Measurements from ENCODE around the gene PLLP. TPM values are rescaled to one million over a fixed set of nuclear protein-coding genes. Genes with fewer than 3 reads are reported as not detected.

The PLLP gene
- total RNA-seq: under 1 TPM in 1 of 2 donors, not detected in 1; 0.67 TPM

GRCh38 chr16:57284209-57284951 is at the start of gene PLLP:
PLLP (minus strand) TSS chr16:57284672; CDS start chr16:57284540, 132 bp downstream.
- Mint-ChIP-seq H3K27ac (no peak within 1 kb of the TSS), H3K27me3 (peaks cover 27 to 39% of the 10 kb centered on the region in 2 donors), H3K9me3 (no peaks in the 10 kb centered on the region), H3K36me3 (no peaks in the 10 kb centered on the region), H3K4me3 (peak within 1 kb of the TSS; percentile 63), H3K4me1 (ENCODE audit: low read depth in 2 of 2) (peaks cover 0 to 6% of the 10 kb centered on the region in 2 donors)
- DNase-seq (ENCODE audit: low spot score) (peak; percentile 73), ATAC-seq (peak; percentile 59 to 75)

DNA sequence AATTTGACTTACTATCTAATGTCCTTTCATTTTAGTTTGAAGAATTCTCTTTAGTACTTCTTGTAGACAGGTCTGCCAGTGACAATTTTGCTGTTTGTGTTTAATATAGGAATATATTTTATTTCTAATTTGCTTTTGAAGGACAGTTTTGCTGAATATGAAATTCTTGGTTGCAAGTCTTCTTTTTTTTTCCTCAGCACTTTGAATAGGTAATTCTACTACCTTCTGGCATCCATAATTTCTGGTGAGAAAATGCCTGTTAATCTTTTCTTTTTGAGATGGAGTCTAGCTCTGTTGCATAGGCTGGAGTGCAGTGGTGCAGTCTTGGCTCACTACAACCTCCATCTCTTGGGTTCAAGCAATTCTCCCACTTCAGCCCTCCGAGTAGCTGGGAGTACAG is 48.9 kb upstream of the PLLP start:
- ATAC-seq: no peak
- Mint-ChIP-seq H3K9me3 (no peaks in the 10 kb centered on the region), H3K27me3 (peaks cover 25 to 35% of the 10 kb centered on the region in 2 donors), H3K27ac (no peak overlapping the region), H3K4me1 (ENCODE audit: low read depth in 2 of 2) (no peaks in the 10 kb centered on the region), H3K36me3 (no peaks in the 10 kb centered on the region), H3K4me3 (no peak overlapping the region)
- no peak for DNase-seq (ENCODE audit: low spot score)

- H3K4me3 Mint-ChIP-seq: no peak overlapping the region
- ATAC-seq (no peak), DNase-seq (ENCODE audit: low spot score) (no peak)
- H3K4me1 Mint-ChIP-seq (ENCODE audit: low read depth in 2 of 2): no peaks in the 10 kb centered on the region
- H3K27me3 Mint-ChIP-seq: peaks cover 23 to 33% of the 10 kb centered on the region in 2 donors
- H3K36me3 Mint-ChIP-seq: no peaks in the 10 kb centered on the region
- H3K9me3 Mint-ChIP-seq: no peaks in the 10 kb centered on the region
- no peak overlapping the region for H3K27ac Mint-ChIP-seq
Observed at GRCh38 chr16:57331355-57331754, 46.9 kb upstream of the PLLP start.

GRCh38 chr16:57329718-57330327 is 45.4 kb upstream of the PLLP start:
- Mint-ChIP-seq H3K4me3 (no peak overlapping the region), H3K36me3 (no peaks in the 10 kb centered on the region), H3K27ac (no peak overlapping the region), H3K27me3 (peaks cover 14 to 24% of the 10 kb centered on the region in 2 donors), H3K4me1 (ENCODE audit: low read depth in 2 of 2) (no peaks in the 10 kb centered on the region), H3K9me3 (no peaks in the 10 kb centered on the region)
- ATAC-seq (no peak), DNase-seq (ENCODE audit: low spot score) (no peak)

GRCh38 chr16:57325458-57325857 is 41.0 kb upstream of the PLLP start:
- Mint-ChIP-seq H3K27me3 (peaks cover 5 to 8% of the 10 kb centered on the region in 2 donors), H3K4me3 (no peak overlapping the region), H3K4me1 (ENCODE audit: low read depth in 2 of 2) (no peaks in the 10 kb centered on the region), H3K36me3 (no peaks in the 10 kb centered on the region), H3K27ac (no peak overlapping the region), H3K9me3 (no peaks in the 10 kb centered on the region)
- DNase-seq (ENCODE audit: low spot score): no peak
- no peak for ATAC-seq

DNA sequence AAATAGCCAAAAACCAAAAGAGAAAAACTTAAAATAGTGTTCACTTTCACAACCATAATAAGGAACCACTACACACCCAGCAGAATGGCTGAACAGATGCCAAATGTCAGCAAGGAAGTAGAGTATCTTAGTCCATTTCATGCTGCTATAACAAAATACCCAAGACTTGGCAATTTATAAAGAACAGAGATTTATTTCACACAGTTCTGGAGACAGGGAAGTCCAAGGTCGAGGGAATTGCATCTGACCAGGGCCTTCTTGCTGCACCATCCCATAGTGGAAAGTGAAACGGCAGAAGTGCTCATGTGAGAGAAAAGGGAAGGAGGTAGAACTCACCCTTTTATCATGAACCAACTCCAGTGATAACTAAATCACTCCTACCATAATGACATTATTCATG is 40.3 kb upstream of the PLLP start:
- Mint-ChIP-seq H3K4me3 (no peak overlapping the region), H3K27ac (no peak overlapping the region), H3K9me3 (no peaks in the 10 kb centered on the region), H3K36me3 (no peaks in the 10 kb centered on the region), H3K4me1 (ENCODE audit: low read depth in 2 of 2) (no peaks in the 10 kb centered on the region), H3K27me3 (peaks cover 3 to 8% of the 10 kb centered on the region in 2 donors)
- no peak for DNase-seq (ENCODE audit: low spot score)
- ATAC-seq: no peak

DNA sequence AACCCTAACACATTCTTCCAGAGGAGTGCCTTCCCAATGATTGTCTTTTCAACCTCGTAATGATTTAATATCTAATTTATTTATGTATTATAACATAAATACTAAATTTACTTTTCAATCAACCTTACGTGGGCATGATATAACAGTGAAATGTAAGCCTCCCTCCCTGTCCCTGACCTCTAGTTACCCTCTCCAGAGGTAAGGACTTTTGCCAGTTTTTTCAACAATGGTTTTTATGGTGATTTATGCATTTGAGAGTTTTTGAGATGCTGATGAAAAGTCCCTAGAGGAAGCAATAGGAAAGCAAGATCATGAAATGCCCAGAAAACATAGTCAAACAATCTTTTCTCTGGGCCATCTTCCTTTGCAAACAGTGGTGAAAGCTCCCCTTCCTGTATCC is 35.2 kb upstream of the PLLP start:
- Mint-ChIP-seq H3K4me1 (ENCODE audit: low read depth in 2 of 2) (peaks cover 1 to 2% of the 10 kb centered on the region in 2 donors), H3K4me3 (no peak overlapping the region), H3K27ac (no peak overlapping the region), H3K36me3 (no peaks in the 10 kb centered on the region), H3K27me3 (peaks cover 0 to 2% of the 10 kb centered on the region in 2 donors), H3K9me3 (no peaks in the 10 kb centered on the region)
- DNase-seq (ENCODE audit: low spot score): no peak
- no peak for ATAC-seq

GRCh38 chr16:57318240-57318970 is 33.9 kb upstream of the PLLP start:
- H3K4me1 Mint-ChIP-seq (ENCODE audit: low read depth in 2 of 2): peaks cover 2 to 6% of the 10 kb centered on the region in 2 donors
- no peak for ATAC-seq

GRCh38 chr16:57316390-57317017 is 32.0 kb upstream of the PLLP start:
- no peak overlapping the region for H3K27ac Mint-ChIP-seq
- no peaks in the 10 kb centered on the region for H3K36me3 Mint-ChIP-seq
- H3K4me3 Mint-ChIP-seq: no peak overlapping the region
- H3K4me1 Mint-ChIP-seq (ENCODE audit: low read depth in 2 of 2): peaks cover 5 to 6% of the 10 kb centered on the region in 2 donors
- H3K9me3 Mint-ChIP-seq: no peaks in the 10 kb centered on the region
- no peak for DNase-seq (ENCODE audit: low spot score)
- peaks cover 0 to 9% of the 10 kb centered on the region in 2 donors for H3K27me3 Mint-ChIP-seq
- no peak for ATAC-seq

More at GRCh38 chr16:57318240-57318970, 33.9 kb upstream of the PLLP start:
- Mint-ChIP-seq H3K27me3 (peaks cover 0 to 2% of the 10 kb centered on the region in 2 donors), H3K4me3 (no peak overlapping the region), H3K27ac (no peak overlapping the region), H3K36me3 (no peaks in the 10 kb centered on the region), H3K9me3 (no peaks in the 10 kb centered on the region)
- no peak for DNase-seq (ENCODE audit: low spot score)

- no peak for ATAC-seq
- Mint-ChIP-seq H3K27ac (no peak overlapping the region), H3K36me3 (no peaks in the 10 kb centered on the region), H3K4me3 (no peak overlapping the region), H3K4me1 (ENCODE audit: low read depth in 2 of 2) (peaks cover 5 to 6% of the 10 kb centered on the region in 2 donors), H3K27me3 (peaks cover 0 to 7% of the 10 kb centered on the region in 2 donors), H3K9me3 (no peaks in the 10 kb centered on the region)
- no peak for DNase-seq (ENCODE audit: low spot score)
Observed at GRCh38 chr16:57315416-57315815, 30.9 kb upstream of the PLLP start.

- Mint-ChIP-seq H3K27me3 (peaks cover 0 to 7% of the 10 kb centered on the region in 2 donors), H3K9me3 (no peaks in the 10 kb centered on the region), H3K36me3 (no peaks in the 10 kb centered on the region), H3K27ac (peak overlapping the region in 1 of 2 donors; percentile 65), H3K4me1 (ENCODE audit: low read depth in 2 of 2) (peaks cover 5 to 9% of the 10 kb centered on the region in 2 donors), H3K4me3 (no peak overlapping the region)
- DNase-seq (ENCODE audit: low spot score): no peak
- ATAC-seq: no peak
Observed at GRCh38 chr16:57314161-57314785, 29.8 kb upstream of the PLLP start.

- Mint-ChIP-seq H3K4me1 (ENCODE audit: low read depth in 2 of 2) (peaks cover 5 to 11% of the 10 kb centered on the region in 2 donors), H3K9me3 (no peaks in the 10 kb centered on the region), H3K27me3 (peaks cover 0 to 7% of the 10 kb centered on the region in 2 donors), H3K36me3 (no peaks in the 10 kb centered on the region), H3K27ac (no peak overlapping the region), H3K4me3 (no peak overlapping the region)
- no peak for ATAC-seq
- DNase-seq (ENCODE audit: low spot score): no peak
Observed at GRCh38 chr16:57313509-57313908, 29.0 kb upstream of the PLLP start.

GRCh38 chr16:57310801-57311200 is 26.3 kb upstream of the PLLP start:
- ATAC-seq (no peak), DNase-seq (ENCODE audit: low spot score) (no peak)
- Mint-ChIP-seq H3K27ac (no peak overlapping the region), H3K36me3 (no peaks in the 10 kb centered on the region), H3K4me3 (no peak overlapping the region), H3K4me1 (ENCODE audit: low read depth in 2 of 2) (peaks cover 3 to 11% of the 10 kb centered on the region in 2 donors), H3K27me3 (peaks cover 0 to 12% of the 10 kb centered on the region in 2 donors), H3K9me3 (no peaks in the 10 kb centered on the region)

Data from natural killer cell treated with Interleukin-12 subunit alpha and Interleukin-12 subunit beta and Interleukin-15 and Interleukin-18, amount 100 ng/mL, for 72 hours (primary cell).